Nephron progenitor cell (in vitro differentiated cells): ENCODE results near the gene TMEM187.

ENCODE experiments used
- DNase-seq: peaks from one replicate; pipeline ENCODE4 v3.0.0; 2021
- H3K27ac Mint-ChIP-seq: 2 replicates; pipeline ENCODE4 v1.8.0; 2021; ENCODE audit warnings: mild to moderate bottlenecking, moderate library complexity, mixed read lengths
- H3K27me3 Mint-ChIP-seq: 2 replicates; pipeline ENCODE4 v1.8.0; 2021; ENCODE audit warnings: mild to moderate bottlenecking, low read depth, mixed read lengths; ENCODE audit not compliant: poor library complexity
- H3K36me3 Mint-ChIP-seq: 2 replicates; pipeline ENCODE4 v1.8.0; 2021; ENCODE audit warnings: low read depth, mixed read lengths
- H3K4me1 Mint-ChIP-seq: 2 replicates; pipeline ENCODE4 v1.8.0; 2021; ENCODE audit warnings: mixed read lengths
- H3K4me3 Mint-ChIP-seq: 2 replicates; pipeline ENCODE4 v1.8.0; 2021; ENCODE audit warnings: mild to moderate bottlenecking, moderate library complexity, mixed read lengths
- H3K9me3 Mint-ChIP-seq: 2 replicates; pipeline ENCODE4 v1.8.0; 2021; ENCODE audit warnings: mild to moderate bottlenecking, moderate library complexity, mixed read lengths
- TF ChIP-seq, protein P1 (sequence below): fragments of 200-600 bp; sonication (generic); IDR thresholded peaks from 2 replicates; pipeline ENCODE4 v1.5.0; 2021; ENCODE audit warnings: antibody characterized with exemption

TMEM187 gene

DNA sequence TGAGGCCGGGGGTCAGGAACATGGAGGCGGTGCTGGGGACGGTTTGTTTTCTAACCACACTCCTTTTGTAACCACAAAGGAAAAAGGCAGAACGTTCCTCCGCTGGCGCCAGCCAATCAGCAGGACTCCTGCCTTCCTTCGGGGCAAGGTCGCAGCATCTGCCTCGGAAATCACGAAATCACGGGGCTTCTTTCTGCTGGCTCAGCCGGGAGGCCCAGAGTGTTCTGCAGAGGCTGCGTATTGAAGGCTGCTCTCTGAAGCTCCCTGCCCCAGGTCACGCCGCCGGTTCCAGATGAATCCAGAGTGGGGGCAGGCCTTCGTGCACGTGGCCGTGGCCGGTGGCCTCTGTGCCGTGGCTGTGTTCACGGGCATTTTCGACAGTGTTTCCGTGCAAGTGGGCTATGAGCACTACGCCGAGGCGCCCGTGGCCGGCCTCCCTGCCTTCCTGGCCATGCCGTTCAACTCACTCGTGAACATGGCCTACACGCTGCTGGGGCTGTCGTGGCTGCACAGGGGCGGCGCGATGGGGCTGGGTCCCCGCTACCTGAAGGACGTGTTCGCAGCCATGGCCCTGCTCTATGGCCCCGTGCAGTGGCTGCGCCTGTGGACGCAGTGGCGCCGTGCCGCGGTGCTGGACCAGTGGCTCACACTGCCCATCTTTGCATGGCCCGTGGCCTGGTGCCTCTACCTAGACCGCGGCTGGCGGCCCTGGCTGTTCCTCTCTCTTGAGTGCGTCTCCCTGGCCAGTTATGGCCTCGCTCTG, 9.4 kb downstream of the TMEM187 start:
- TF ChIP-seq, protein P1, sequence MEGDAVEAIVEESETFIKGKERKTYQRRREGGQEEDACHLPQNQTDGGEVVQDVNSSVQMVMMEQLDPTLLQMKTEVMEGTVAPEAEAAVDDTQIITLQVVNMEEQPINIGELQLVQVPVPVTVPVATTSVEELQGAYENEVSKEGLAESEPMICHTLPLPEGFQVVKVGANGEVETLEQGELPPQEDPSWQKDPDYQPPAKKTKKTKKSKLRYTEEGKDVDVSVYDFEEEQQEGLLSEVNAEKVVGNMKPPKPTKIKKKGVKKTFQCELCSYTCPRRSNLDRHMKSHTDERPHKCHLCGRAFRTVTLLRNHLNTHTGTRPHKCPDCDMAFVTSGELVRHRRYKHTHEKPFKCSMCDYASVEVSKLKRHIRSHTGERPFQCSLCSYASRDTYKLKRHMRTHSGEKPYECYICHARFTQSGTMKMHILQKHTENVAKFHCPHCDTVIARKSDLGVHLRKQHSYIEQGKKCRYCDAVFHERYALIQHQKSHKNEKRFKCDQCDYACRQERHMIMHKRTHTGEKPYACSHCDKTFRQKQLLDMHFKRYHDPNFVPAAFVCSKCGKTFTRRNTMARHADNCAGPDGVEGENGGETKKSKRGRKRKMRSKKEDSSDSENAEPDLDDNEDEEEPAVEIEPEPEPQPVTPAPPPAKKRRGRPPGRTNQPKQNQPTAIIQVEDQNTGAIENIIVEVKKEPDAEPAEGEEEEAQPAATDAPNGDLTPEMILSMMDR = no peak
- H3K4me3 Mint-ChIP-seq = no peak overlapping the region
- DNase-seq = no peak
- H3K4me1 Mint-ChIP-seq = peaks cover 18% of the 10 kb centered on the region
- peak overlapping the region; percentile 87 for H3K27ac Mint-ChIP-seq
- peaks cover 15% of the 10 kb centered on the region for H3K36me3 Mint-ChIP-seq
- no peaks in the 10 kb centered on the region for H3K27me3 Mint-ChIP-seq
- H3K9me3 Mint-ChIP-seq = peaks cover 33% of the 10 kb centered on the region

DNA sequence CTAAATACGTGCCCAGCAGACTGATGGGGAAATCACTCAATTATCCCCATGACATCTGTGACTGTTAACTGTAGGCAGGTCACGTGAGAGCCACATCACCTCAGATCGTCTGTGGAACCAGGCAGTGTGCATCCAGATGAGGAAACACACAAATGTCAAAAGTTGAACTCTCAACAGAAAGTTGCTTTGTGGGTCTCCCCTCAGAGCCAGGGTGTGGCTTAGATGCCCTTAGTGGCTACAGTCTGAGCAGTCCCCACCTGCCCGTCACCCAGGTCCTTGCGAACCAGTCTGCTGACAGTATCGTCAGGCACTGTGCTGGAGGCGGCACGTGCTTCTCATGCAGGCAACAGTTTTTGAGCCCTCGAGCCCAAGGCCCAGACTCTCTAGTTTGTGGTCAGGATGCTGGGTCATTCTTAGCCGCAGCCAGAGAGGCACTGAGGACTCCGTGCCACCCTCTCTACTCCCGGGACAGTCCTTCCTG, 10.8 kb downstream of the TMEM187 start:
- H3K27ac Mint-ChIP-seq = no peak overlapping the region
- H3K4me1 Mint-ChIP-seq = peaks cover 21% of the 10 kb centered on the region
- H3K9me3 Mint-ChIP-seq = peaks cover 35% of the 10 kb centered on the region
- no peak overlapping the region for H3K4me3 Mint-ChIP-seq
- H3K27me3 Mint-ChIP-seq = peaks cover 2% of the 10 kb centered on the region
- no peak for DNase-seq
- TF ChIP-seq, protein P1 = no peak
- H3K36me3 Mint-ChIP-seq = peaks cover 15% of the 10 kb centered on the region

DNA sequence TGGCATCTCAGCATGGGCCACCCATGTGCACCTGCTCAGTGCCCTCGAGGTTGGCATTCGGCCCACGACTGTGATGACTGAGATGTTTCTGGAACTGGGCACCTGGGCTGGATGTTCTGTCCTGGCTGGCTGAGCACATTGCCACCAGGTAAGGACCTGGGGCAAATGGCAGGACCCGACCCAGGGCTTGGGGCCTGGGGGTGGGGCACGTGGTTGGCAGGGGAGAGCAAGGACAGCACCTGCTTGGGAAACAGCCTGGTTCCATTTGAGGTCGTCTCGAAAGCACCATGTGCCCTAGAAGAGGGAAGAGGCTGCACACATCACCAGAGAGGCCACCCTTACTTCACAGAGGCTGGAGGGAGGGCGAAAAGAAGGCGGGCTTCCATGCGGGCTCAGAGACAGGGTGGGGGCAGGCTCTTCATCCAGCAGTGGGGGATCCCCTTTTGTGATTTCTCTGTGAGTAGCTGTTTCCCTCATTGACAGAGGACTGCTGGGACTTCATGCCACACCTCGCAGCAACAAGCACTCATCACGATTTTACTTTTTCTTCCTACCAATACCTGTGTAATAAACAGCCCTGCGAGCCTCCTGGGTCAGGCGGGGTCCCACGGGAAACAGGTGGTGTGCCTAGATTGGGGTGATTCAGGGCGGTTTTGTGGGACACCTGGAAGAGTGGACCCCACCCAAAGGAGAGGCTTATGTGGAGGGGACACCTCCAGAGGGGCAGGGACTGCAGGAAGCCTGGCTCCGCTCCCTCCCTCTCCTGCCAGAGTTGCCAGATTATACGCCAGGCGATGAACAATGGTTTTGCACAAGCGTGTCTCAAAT, 12.0 kb downstream of the TMEM187 start:
- TF ChIP-seq, protein P1 = no peak
- peaks cover 2% of the 10 kb centered on the region for H3K27me3 Mint-ChIP-seq
- DNase-seq = no peak
- H3K36me3 Mint-ChIP-seq = peaks cover 15% of the 10 kb centered on the region
- no peak overlapping the region for H3K4me3 Mint-ChIP-seq
- no peak overlapping the region for H3K27ac Mint-ChIP-seq
- H3K9me3 Mint-ChIP-seq = peaks cover 40% of the 10 kb centered on the region
- H3K4me1 Mint-ChIP-seq = peaks cover 28% of the 10 kb centered on the region

DNA sequence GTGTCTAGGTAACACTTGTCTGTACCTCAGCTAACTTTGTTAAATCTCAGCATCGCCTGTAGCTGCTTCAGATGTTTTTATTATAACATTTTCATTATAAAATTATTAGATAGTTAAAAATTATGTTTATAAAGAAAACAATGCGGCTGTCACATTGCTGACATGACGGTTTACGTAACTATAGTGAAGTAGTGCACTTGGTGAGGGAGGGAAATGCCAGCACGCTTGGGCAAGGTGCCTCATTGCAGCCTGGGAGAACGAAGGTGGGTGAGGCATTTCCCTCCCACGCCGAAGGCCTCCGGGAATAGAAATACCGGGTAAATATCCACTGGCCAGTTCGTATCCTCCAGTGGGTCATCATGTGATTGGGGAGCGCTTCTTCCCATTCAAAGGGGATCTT, 15.9 kb downstream of the TMEM187 start:
- Mint-ChIP-seq H3K4me3 (no peak overlapping the region), H3K9me3 (peaks cover 52% of the 10 kb centered on the region), H3K36me3 (no peaks in the 10 kb centered on the region), H3K27ac (no peak overlapping the region), H3K4me1 (peaks cover 21% of the 10 kb centered on the region), H3K27me3 (peaks cover 5% of the 10 kb centered on the region)
- DNase-seq = no peak
- TF ChIP-seq, protein P1 = no peak

DNA sequence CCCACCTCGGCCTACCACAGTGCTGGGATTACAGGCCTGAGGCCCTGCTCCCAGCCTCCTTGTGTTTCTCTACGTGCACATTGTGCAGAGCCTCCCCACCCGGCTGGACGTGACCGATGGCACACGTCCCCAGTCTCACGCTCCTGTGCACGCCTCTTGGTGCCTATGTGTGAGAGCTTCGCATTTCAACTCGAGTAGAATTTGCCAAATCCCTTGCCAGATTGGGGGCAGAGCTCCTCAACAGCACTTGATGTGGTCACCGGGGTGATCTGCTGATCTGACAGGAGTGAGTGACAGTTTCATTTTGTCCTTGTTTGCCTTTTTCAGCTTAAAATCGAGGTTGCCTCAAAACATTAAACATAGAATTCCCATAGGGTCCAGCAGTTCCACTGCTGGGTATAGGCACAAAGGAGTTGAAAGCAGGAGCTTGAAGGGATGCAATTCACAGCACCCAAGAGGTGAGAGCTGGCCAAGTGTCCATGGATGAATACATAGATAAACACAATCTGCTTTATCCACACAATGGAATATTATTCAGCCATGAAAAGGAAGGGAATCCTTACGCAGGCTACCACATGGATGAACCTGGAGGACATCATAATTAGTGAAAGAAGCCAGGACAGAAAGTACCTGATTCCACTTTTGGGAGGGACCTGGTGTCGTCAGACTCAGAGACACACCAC, 17.6 kb downstream of the TMEM187 start:
- Mint-ChIP-seq H3K4me1 (peaks cover 25% of the 10 kb centered on the region), H3K9me3 (peaks cover 54% of the 10 kb centered on the region), H3K27me3 (peaks cover 5% of the 10 kb centered on the region), H3K36me3 (no peaks in the 10 kb centered on the region), H3K27ac (no peak overlapping the region), H3K4me3 (no peak overlapping the region)
- TF ChIP-seq, protein P1 = no peak
- no peak for DNase-seq
